ENCODE results near the gene HDAC9.

DNA sequence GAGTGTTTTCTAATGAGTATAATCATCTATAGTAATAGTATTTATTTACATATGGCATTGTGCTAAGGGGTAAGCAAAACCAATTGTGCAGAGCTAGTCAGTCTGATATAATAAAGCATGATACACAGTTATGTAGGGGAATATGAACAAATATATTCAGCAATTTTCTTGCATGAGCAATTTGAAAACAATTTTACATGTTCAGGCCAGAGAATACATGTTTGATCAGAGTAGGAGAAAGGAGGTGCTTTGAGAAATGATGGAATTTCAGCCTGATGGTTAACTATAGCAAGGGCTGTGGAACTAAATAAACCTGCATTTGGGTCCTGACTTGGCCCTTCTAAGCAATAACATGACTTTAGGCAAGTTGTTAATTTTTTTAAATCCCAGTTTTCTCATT, 407.3 kb downstream of the HDAC9 start:
- TF ChIP-seq, protein P1, sequence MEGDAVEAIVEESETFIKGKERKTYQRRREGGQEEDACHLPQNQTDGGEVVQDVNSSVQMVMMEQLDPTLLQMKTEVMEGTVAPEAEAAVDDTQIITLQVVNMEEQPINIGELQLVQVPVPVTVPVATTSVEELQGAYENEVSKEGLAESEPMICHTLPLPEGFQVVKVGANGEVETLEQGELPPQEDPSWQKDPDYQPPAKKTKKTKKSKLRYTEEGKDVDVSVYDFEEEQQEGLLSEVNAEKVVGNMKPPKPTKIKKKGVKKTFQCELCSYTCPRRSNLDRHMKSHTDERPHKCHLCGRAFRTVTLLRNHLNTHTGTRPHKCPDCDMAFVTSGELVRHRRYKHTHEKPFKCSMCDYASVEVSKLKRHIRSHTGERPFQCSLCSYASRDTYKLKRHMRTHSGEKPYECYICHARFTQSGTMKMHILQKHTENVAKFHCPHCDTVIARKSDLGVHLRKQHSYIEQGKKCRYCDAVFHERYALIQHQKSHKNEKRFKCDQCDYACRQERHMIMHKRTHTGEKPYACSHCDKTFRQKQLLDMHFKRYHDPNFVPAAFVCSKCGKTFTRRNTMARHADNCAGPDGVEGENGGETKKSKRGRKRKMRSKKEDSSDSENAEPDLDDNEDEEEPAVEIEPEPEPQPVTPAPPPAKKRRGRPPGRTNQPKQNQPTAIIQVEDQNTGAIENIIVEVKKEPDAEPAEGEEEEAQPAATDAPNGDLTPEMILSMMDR (IDR thresholded peaks at IDR 0.05): no peak
- no peak for TF ChIP-seq POLR2A (IDR thresholded peaks at IDR 0.05)
